Limb (tissue), 2 donors: ENCODE data around the gene NUDCD3.

ENCODE experiments used
- DNase-seq, 2 donors: peaks; one replicate each; pipeline ENCODE4 v3.0.0-alpha.2; 2016; ENCODE audit errors: extremely low spot score in 2 of 2

Gene NUDCD3

DNA sequence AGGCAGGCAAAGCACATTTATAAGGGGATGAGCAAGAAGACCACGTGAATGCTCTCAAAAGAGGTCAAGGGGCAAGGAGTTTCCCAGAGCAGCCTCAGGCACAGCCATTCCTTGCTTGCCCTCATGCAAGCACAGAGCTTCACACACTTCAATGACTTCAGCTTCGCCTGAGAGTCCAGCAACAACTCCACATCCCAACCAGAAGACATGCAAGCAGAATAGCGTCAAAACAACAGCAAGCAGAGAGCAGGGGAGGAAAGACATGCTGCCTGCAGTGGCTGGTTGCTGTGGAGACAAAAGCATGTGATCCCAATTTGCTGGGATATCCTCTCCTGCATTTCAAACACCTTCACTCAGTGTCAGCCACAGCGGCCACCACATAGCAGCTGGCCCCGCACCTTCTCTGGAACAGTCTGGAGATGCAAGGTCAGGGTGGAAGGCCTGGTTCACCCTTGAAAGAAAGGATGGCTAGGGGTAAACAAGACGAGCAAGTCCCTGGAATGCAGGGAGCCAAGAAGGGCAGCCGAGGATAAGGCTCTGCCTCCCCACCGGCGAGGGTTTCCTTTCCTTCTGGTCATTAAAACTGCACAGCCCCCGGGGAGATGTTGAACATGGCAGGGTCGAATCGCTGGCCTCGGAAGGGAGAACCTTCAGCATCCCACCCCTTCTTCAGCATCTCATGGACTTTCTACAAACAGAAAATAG, 104.9 kb downstream of the NUDCD3 start:
- DNase-seq, result peak in 1 of 2 donors; percentile 11

- DNase-seq, result peak in 1 of 2 donors; percentile 12
These were observed 105.6 kb downstream of the NUDCD3 start for GRCh38 chr7:44384586-44385433.

GRCh38 chr7:44383566-44383965, 106.9 kb downstream of the NUDCD3 start:
- peak in 1 of 2 donors; percentile 13 for DNase-seq

GRCh38 chr7:44382459-44383265, 107.8 kb downstream of the NUDCD3 start:
- peak in 1 of 2 donors; percentile 14 for DNase-seq

GRCh38 chr7:44381494-44382220, 108.8 kb downstream of the NUDCD3 start:
- peak in 1 of 2 donors; percentile 14 for DNase-seq

DNA sequence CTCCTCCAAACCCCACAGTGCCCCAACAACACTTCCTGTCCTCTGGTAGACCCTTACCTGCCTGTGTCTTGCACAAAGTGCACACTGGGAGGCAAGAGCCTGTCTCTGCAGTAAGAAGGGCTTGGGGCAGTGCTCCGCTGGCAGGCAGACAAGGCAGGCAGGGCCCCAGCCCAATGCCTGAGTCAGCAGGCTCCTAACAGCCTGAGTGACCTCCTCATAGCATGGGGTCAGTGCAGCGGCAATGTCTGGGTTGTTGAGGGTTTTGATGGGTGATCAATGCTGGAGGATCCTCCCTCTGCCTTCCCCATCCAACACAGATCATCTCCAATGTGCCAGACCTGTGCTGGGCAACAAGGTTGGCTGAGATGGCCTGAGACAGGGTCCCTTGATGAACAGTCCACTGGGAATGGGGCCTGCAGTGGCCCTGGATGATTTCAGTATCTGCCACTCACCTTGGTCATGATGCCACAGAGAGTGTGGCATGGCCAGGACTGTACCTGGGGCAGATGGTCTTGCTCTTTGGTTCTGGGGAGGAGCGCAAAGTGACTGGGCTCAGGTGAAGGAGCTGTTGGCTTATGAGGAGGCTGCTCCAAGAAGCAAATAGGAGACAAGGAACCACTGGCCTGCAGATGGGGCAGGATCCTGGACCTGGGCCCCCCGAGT, 109.5 kb downstream of the NUDCD3 start:
- DNase-seq, result peak in 1 of 2 donors; percentile 15

DNA sequence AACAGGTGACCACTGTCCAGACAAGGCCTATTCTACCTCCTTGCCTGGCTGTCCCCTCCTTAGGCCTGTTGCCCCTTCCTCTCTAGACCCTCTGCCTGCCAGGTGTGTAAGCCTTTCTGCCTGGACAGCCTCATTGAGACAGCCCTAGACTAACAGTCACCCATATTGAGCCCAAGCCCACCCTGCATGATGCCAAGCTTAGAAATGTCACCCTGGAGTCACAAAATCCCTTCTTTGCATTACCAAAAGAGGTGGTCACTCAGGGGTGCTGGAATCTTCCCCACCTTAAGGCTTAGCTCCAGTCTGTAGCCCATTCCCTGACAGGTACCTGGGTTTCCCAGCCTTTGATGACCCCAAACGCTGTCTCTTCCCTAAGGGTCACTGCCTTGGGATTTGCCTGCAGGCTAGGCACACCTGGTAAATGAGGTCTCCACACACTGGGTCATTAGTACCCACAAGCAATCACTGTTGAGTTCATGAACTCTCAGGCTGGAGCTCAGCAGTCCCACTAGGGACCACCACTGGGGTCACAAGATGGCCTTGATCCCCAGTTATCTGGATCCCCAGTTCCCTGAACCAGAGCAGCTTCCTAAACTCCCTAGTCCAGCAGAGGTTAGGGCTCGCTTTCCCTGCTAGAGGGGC, 110.1 kb downstream of the NUDCD3 start:
- DNase-seq, result no peak

- no peak for DNase-seq
These were observed 110.9 kb downstream of the NUDCD3 start for GRCh38 chr7:44379366-44380188.

DNA sequence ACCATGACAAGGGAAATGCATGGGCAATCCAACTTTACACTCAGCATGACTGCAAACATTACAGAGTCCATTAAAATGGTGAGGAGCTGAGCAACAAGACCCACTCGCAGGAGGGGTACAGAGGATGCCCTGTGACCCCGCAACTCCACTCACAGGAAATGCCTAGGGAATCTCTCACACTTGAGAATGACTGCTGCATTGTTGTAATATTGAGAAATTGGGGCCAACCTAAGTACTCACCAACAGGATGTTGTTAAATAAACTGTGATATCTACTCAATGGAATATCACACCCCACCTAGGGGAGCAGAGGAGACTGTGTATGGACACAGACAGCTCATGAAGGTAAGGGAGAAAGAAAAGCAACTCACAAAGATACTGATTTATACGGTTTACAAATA, 111.7 kb downstream of the NUDCD3 start:
- no peak for DNase-seq

DNA sequence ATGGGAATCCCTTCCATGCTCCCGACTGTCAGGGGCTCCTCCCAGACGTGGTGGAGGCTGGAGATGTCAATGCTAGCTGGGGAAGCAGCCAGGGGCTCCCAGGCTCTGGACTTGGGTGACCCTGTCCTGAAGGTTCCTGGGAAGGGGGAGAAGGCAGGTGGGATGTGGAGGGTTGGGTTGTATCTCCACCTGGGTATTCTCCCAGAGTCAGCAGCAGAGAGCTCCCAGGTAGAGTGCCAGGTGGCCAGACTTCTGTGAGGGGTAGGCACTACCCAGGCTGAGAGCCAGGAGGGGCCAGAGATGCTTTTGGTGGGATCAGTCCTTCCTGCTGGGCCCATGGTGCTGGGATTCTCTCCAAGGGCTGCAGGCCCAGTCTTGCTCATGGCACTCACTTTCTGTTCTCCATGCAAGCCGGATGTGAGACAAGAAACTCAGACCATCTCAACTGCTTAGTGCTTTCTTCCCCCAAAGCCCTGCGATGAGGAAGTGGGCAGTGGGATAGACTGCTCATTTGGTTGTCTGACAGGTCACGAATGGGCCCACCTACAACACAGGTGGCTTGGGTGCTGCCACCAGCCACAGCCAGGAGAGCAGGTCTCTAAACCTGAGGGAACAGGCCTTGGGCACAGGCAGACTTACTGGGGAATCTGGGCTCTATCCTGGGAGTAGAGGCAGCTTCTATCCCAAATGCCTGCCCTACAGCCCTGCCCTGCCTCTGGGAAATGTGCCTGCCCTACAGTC, 112.6 kb downstream of the NUDCD3 start:
- no peak for DNase-seq

DNA sequence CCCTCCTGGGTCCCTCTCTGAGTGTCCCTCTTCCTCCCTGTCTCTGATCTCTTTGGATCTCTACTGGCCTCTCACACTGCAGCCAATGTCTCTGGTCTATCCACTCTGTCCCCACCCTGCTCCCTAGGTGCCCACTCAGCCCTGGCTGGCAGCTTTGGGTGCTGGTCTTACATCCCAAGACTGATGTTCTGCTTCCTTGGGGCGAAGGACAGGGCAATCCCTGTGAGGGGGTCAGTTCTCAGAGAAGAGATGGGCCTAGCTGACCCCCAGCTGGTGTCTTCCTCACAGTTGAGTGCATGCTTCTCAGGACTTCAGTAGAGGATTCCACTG, 113.4 kb downstream of the NUDCD3 start:
- DNase-seq, result no peak

GRCh38 chr7:44376429-44377133, 113.9 kb downstream of the NUDCD3 start:
- no peak for DNase-seq

DNA sequence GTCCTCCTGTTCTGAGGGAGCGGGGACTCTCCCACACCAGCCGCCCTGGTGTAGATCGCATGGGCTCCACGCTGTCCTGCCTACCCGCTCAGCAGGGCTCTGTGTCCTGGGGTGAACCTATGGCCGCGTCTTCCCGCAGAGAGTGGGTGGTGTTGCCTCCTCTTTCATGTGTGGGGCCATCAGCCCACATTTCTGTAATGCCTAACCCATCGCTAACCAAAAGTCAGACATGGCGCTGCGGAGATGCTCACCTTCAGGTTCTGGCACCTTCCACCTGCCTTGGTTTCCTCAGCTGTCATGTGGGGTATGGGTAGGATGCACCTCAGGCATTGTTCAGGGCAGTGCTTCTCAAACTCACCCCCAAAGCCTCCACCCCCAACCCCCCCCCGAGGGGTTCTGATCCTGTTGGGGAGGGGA, 114.5 kb downstream of the NUDCD3 start:
- DNase-seq, result no peak

DNA sequence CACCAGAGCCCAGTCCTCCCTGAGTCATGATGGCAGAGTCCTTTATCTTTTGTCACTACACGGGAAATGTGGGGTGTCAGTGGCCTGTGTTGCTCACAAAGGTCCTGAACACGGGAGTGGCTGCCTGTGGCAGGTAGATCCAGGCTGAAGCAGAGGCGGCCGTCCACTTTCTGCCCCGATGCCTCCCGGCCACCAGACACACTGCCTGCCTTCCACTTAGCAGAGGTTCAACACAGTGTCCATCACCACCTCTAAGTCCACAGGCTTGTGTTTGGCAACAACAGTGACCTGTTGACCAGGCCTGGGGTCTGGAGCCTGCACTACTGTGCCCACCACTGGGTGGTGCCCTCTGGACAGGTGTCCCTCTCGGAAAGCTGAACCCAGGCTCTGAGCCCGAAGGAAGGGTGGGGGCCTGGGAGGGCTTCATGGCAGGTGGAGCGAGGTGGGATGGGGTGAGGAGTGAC, 115.2 kb downstream of the NUDCD3 start:
- no peak for DNase-seq

DNA sequence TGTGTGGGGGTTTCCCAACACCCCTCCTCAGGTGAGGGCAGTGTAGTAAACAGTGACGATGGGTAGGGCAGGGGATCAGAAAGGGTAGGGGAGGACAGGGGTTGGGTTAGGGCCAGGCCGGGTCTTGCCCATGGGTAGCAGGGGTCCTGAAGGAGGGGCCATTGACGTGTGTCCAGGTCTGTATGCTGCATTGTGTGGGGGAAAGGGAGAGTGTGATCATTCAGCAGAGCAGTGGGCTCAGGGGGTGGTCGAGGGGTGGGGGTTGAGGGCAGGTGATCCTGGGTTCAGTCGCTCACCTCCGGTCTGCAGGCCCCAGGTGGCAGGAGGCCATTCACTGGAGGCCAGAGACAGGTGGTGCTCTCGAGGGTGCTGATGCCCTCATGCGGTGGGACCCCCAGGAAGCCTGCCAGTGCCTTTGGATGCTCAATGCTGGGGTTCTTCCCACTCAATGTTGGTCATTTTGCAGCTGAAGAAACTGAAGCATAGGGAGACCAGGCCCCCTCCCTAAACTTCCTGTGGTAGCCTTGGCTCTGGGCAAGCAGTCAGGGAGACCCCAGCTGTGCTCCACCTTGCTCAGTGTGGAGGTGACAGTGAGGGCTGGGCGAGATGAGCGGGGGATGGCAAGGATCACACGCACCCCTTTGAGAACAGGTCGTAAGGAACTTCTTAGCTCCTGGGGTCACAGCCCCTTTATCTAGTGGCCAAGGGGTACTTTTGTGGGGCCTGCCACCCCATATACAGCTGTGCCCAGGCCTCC, 116.3 kb downstream of the NUDCD3 start:
- no peak for DNase-seq

DNA sequence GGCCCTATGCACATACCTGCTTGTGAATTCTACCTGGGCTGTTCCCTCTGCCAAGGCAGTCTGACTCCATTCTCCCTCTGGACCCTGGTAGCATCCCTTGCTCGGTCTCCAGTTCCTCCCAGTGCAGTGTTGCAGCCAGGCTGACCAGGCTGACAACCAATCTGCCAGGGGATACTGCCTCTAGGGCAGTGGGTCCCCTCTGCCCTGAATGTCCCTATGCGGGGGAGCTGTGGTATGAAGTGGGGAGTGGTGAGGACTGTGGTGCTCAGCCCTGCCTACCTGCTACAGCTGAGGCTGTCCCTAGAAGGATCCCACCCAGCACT, 117.1 kb downstream of the NUDCD3 start:
- DNase-seq, result no peak
